ENCODE data around the gene PLXNC1.

- no peak for TF ChIP-seq CTCF (conservative IDR thresholded peaks at IDR 0.05; ENCODE audit: low read length)
- no peak for TF ChIP-seq EZH2phosphoT487 (IDR thresholded peaks at IDR 0.05; ENCODE audit: borderline replicate concordance)
Measured at GRCh38 chr12:94318181-94318580, 169.8 kb downstream of the PLXNC1 start.

All from Loucy (cell line).